ENCODE measurements around the gene ALG9.

GRCh38 chr11:111761036-111761435, 110.3 kb downstream of the ALG9 start:
- TF ChIP-seq CTCF (IDR thresholded peaks at IDR 0.05), result no peak
- no peak for TF ChIP-seq POLR2A (IDR thresholded peaks at IDR 0.05)
- TF ChIP-seq POLR2AphosphoS5 (IDR thresholded peaks at IDR 0.05), result no peak
- TF ChIP-seq EP300 (IDR thresholded peaks at IDR 0.05), result no peak
